Spinal cord (tissue), 10 donors: ENCODE results near the gene PCDHB14. TPM values are rescaled to one million over a fixed set of nuclear protein-coding genes. Genes with fewer than 3 reads are reported as not detected.
"Not testable (repeated sequence)": the region's sequence is repeated elsewhere in the genome, so short reads cannot be mapped to it uniquely, and the experiment has no call there.

ENCODE experiments used
- DNase-seq, 6 donors: peaks; one replicate each; pipeline versions ENCODE4 v3.0.0 to v3.0.0-alpha.2; 2013 to 2015; ENCODE audit warnings: low spot score in 6 of 6, low read depth in 4 of 6
- H3K27ac ChIP-seq: one replicate; pipeline ENCODE4 v1.5.1; 2013; ENCODE audit warnings: low read depth, low read length, control low read depth
- H3K27me3 ChIP-seq: one replicate; pipeline ENCODE4 v1.6.1; 2013; ENCODE audit warnings: low read length; ENCODE audit not compliant: control insufficient read depth, insufficient read depth
- H3K36me3 ChIP-seq: one replicate; pipeline ENCODE4 v1.6.1; 2013; ENCODE audit warnings: low read length; ENCODE audit not compliant: control insufficient read depth, insufficient read depth
- H3K4me1 ChIP-seq: one replicate; pipeline ENCODE4 v1.6.1; 2013; ENCODE audit warnings: low read length; ENCODE audit not compliant: control insufficient read depth, insufficient read depth
- H3K4me3 ChIP-seq: one replicate; pipeline ENCODE4 v1.5.1; 2013; ENCODE audit warnings: low read depth, low read length, control low read depth
- H3K9me3 ChIP-seq: one replicate; pipeline ENCODE4 v1.6.1; 2013; ENCODE audit warnings: low read length; ENCODE audit not compliant: control insufficient read depth, insufficient read depth
- WGBS: methylation state at CpG from one replicate; pipeline ENCODE4 v1.1.5; 2013; ENCODE audit warnings: missing lambda C conversion rate; ENCODE audit not compliant: insufficient coverage; 5-methylcytosine and 5-hydroxymethylcytosine counted together
- polyA plus RNA-seq, 2 donors: library from polyadenylated mRNA; unstranded; fragments of 120-200 nt; gene quantifications; one replicate each; pipeline ENCODE4 v1.2.1, GENCODE V29; 2013; ENCODE audit not compliant: insufficient read length in 2 of 2
- total RNA-seq, 2 donors: library from RNA; depleted of rRNA in 1 of 2; stranded (reverse); fragments of 120-200 nt in 1 of 2; fragments of >200 nt in 1 of 2; gene quantifications; one replicate each; pipeline versions ENCODE4 v1.2.3 to v1.2.4, GENCODE V29; 2013 to 2014
- donor health status: healthy.

PCDHB14 gene
- total and polyA plus RNA-seq, 4 donors: 10.4 to 17.4 (median 13.6) TPM

DNA sequence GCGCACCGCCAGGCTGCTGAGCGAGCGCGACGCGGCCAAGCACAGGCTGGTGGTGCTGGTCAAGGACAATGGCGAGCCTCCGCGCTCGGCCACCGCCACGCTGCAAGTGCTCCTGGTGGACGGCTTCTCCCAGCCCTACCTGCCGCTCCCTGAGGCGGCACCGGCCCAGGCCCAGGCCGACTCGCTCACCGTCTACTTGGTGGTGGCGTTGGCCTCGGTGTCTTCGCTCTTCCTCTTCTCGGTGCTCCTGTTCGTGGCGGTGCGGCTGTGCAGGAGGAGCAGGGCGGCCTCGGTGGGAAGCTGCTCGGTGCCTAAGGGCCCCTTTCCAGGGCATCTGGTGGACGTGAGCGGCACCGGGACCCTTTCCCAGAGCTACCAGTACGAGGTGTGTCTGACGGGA, 21.5 kb upstream of the PCDHB14 start:
- DNase-seq, H3K4me3 ChIP-seq, H3K4me1 ChIP-seq, H3K36me3 ChIP-seq, H3K27me3 ChIP-seq, H3K27ac ChIP-seq: not testable (repeated sequence)
- WGBS: 25% methylated on average over 23 of the region's 35 CpGs
- H3K9me3 ChIP-seq: peaks cover 14% of the 10 kb centered on the region

DNA sequence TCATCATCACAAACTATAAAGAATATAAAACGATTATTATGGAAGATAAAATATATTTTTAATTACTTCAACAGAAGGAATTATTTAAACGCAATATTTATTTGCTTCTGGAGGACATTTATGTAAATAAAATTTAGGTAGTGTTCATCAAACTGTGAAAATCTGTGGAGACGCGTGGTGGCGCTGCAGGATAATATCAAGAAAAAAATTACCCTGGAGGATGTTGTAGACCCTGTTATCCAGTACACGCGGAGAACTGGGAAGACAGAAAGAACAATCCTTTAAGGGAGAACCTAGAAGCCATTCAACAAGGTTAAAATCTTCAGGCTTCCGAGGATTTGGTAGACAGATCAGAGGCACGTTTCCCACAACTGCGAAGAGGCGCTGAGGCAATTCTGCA, 14.7 kb upstream of the PCDHB14 start, which contains the start of gene PCDHB12:
Gene PCDHB12 (plus strand): TSS at position 242 of the 400 bp plus-strand sequence. CDS start 189 bp downstream, outside the sequence.
- peak in 2 of 6 donors; percentile 30 to 41 for DNase-seq
- 15% methylated on average over 9 of the region's 11 CpGs for WGBS
- Histone ChIP-seq H3K27ac (no peak within 1 kb of the TSS), H3K4me1 (no peaks in the 10 kb centered on the region), H3K4me3 (peak within 1 kb of the TSS; percentile 2), H3K27me3 (no peaks in the 10 kb centered on the region), H3K9me3 (peaks cover 11% of the 10 kb centered on the region), H3K36me3 (no peaks in the 10 kb centered on the region)

DNA sequence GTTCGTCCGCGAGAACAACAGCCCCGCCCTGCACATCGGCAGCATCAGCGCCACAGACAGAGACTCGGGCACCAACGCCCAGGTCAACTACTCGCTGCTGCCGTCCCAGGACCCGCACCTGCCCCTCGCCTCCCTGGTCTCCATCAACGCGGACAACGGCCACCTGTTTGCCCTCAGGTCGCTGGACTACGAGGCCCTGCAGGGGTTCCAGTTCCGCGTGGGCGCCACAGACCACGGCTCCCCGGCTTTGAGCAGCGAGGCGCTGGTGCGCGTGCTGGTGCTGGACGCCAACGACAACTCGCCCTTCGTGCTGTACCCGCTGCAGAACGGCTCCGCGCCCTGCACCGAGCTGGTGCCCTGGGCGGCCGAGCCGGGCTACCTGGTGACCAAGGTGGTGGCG, 12.9 kb upstream of the PCDHB14 start:
- 25% methylated on average over 19 of the region's 39 CpGs for WGBS
- DNase-seq, H3K27ac ChIP-seq, H3K36me3 ChIP-seq, H3K4me1 ChIP-seq, H3K4me3 ChIP-seq, H3K27me3 ChIP-seq: not testable (repeated sequence)
- H3K9me3 ChIP-seq: peaks cover 12% of the 10 kb centered on the region

DNA sequence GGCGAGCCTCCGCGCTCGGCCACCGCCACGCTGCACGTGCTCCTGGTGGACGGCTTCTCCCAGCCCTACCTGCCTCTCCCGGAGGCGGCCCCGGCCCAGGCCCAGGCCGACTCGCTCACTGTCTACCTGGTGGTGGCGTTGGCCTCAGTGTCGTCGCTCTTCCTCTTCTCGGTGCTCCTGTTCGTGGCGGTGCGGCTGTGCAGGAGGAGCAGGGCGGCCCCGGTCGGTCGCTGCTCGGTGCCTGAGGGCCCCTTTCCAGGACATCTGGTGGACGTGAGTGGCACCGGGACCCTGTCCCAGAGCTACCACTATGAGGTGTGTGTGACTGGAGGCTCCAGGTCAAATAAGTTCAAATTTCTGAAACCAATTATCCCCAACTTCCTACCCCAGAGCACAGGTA, 12.3 kb upstream of the PCDHB14 start:
- H3K27ac ChIP-seq, DNase-seq, H3K27me3 ChIP-seq, H3K36me3 ChIP-seq, H3K4me1 ChIP-seq, H3K4me3 ChIP-seq: not testable (repeated sequence)
- WGBS: 19% methylated on average over 13 of the region's 27 CpGs
- H3K9me3 ChIP-seq: peaks cover 12% of the 10 kb centered on the region

DNA sequence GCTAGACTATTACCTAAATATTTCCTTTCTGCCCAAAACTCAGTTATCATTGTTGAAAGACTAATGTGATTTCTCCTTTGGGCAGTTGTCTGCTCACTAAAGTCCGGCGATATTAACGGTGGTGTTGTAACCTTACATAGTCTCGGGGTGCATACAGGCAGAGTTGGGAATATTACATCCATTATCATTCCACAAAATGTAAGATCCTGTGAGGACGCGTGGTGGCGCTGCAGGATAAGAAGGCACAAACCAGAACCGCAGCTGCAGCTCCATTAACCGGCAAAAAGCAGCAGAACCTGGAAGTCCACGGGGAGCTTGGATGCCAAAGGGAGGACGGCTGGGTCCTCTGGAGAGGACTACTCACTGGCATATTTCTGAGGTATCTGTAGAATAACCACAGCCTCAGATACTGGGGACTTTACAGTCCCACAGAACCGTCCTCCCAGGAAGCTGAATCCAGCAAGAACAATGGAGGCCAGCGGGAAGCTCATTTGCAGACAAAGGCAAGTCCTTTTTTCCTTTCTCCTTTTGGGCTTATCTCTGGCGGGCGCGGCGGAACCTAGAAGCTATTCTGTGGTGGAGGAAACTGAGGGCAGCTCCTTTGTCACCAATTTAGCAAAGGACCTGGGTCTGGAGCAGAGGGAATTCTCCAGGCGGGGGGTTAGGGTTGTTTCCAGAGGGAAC, 9.3 kb upstream of the PCDHB14 start, which contains the start of gene PCDHB13:
Gene PCDHB13 (plus strand): TSS at position 264 of the 684 bp plus-strand sequence. CDS start 205 bp downstream, at position 469.
- peak in 2 of 6 donors; percentile 23 to 64 for DNase-seq
- WGBS: no CpG with 5 or more reads among the region's 18 CpGs
- H3K4me3 ChIP-seq: not testable (repeated sequence)

DNA sequence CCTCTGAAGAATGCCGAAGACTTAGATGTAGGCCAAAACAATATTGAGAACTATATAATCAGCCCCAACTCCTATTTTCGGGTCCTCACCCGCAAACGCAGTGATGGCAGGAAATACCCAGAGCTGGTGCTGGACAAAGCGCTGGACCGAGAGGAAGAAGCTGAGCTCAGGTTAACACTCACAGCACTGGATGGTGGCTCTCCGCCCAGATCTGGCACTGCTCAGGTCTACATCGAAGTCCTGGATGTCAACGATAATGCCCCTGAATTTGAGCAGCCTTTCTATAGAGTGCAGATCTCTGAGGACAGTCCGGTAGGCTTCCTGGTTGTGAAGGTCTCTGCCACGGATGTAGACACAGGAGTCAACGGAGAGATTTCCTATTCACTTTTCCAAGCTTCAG, 8.6 kb upstream of the PCDHB14 start:
- not testable (repeated sequence) for H3K27me3 ChIP-seq, H3K27ac ChIP-seq, H3K36me3 ChIP-seq, H3K4me3 ChIP-seq, H3K4me1 ChIP-seq, DNase-seq
- 62% methylated on average over 3 of the region's 12 CpGs for WGBS
- peaks cover 14% of the 10 kb centered on the region for H3K9me3 ChIP-seq

More for the DNA sequence above, 9.3 kb upstream of the PCDHB14 start, which contains the start of gene PCDHB13:
- H3K36me3 ChIP-seq, H3K4me1 ChIP-seq, H3K27ac ChIP-seq, H3K27me3 ChIP-seq: not testable (repeated sequence)
- peaks cover 14% of the 10 kb centered on the region for H3K9me3 ChIP-seq

DNA sequence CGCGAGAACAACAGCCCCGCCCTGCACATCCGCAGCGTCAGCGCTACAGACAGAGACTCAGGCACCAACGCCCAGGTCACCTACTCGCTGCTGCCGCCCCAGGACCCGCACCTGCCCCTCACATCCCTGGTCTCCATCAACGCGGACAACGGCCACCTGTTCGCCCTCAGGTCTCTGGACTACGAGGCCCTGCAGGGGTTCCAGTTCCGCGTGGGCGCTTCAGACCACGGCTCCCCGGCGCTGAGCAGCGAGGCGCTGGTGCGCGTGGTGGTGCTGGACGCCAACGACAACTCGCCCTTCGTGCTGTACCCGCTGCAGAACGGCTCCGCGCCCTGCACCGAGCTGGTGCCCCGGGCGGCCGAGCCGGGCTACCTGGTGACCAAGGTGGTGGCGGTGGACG, 7.6 kb upstream of the PCDHB14 start:
- WGBS: 25% methylated on average over 25 of the region's 40 CpGs
- not testable (repeated sequence) for H3K36me3 ChIP-seq, DNase-seq, H3K4me1 ChIP-seq, H3K4me3 ChIP-seq, H3K27me3 ChIP-seq, H3K27ac ChIP-seq
- peaks cover 16% of the 10 kb centered on the region for H3K9me3 ChIP-seq

DNA sequence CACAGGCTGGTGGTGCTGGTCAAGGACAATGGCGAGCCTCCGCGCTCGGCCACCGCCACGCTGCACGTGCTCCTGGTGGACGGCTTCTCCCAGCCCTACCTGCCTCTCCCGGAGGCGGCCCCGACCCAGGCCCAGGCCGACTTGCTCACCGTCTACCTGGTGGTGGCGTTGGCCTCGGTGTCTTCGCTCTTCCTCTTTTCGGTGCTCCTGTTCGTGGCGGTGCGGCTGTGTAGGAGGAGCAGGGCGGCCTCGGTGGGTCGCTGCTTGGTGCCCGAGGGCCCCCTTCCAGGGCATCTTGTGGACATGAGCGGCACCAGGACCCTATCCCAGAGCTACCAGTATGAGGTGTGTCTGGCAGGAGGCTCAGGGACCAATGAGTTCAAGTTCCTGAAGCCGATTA, 7.1 kb upstream of the PCDHB14 start:
- H3K9me3 ChIP-seq: peaks cover 17% of the 10 kb centered on the region
- H3K4me3 ChIP-seq, H3K27me3 ChIP-seq, H3K27ac ChIP-seq, DNase-seq, H3K4me1 ChIP-seq, H3K36me3 ChIP-seq: not testable (repeated sequence)
- WGBS: no CpG with 5 or more reads among the region's 26 CpGs

DNA sequence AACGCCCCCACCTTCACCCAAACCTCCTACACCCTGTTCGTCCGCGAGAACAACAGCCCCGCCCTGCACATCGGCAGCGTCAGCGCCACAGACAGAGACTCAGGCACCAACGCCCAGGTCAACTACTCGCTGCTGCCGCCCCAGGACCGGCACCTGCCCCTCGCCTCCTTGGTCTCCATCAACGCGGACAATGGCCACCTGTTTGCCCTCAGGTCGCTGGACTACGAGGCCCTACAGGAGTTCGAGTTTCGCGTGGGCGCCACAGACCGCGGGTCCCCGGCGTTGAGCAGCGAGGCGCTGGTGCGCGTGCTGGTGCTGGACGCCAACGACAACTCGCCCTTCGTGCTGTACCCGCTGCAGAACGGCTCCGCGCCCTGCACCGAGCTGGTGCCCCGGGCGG, 1.7 kb downstream of the PCDHB14 start:
- H3K4me1 ChIP-seq, H3K27me3 ChIP-seq, DNase-seq, H3K36me3 ChIP-seq, H3K27ac ChIP-seq, H3K4me3 ChIP-seq: not testable (repeated sequence)
- H3K9me3 ChIP-seq: peaks cover 16% of the 10 kb centered on the region
- WGBS: 16% methylated on average over 20 of the region's 40 CpGs

DNA sequence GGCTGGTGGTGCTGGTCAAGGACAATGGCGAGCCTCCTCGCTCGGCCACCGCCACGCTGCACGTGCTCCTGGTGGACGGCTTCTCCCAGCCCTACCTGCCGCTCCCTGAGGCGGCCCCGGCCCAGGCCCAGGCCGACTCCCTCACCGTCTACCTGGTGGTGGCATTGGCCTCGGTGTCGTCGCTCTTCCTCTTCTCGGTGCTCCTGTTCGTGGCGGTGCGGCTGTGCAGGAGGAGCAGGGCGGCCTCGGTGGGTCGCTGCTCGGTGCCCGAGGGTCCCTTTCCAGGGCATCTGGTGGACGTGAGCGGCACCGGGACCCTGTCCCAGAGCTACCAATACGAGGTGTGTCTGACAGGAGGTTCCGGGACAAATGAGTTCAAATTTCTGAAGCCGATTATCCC, 2.3 kb downstream of the PCDHB14 start:
- 22% methylated on average over 19 of the region's 30 CpGs for WGBS
- not testable (repeated sequence) for H3K27me3 ChIP-seq, H3K4me1 ChIP-seq, DNase-seq, H3K27ac ChIP-seq, H3K4me3 ChIP-seq, H3K36me3 ChIP-seq
- H3K9me3 ChIP-seq: peaks cover 15% of the 10 kb centered on the region
